GM13976 (cell line): ENCODE results near the gene HOXB3.

ENCODE experiments used
- DNase-seq: peaks from one replicate; pipeline ENCODE4 v3.0.0; 2012; ENCODE audit warnings: low spot score
- CTCF ChIP-seq: IDR thresholded peaks from 2 replicates; pipeline ENCODE4 v1.5.1; 2012; ENCODE audit warnings: borderline replicate concordance, mild to moderate bottlenecking; ENCODE audit not compliant: insufficient read depth; ENCODE audit errors: extremely low read depth, missing control alignments, control extremely low read depth
- in situ Hi-C: fragments of 300-500 bp; cut with MboI; formaldehyde crosslinking; loops from one replicate; pipeline ENCODE4 v1.12.0; 2022; ENCODE audit warnings: low sequenced_read_pairs, mixed read lengths, inconsistent platforms; ENCODE audit not compliant: unreplicated experiment

Gene HOXB3

GRCh38 chr17:48577330-48577945 is 12.6 kb downstream of the HOXB3 start:
- in situ Hi-C loops: no loop called here
- TF ChIP-seq CTCF: no peak
- peak; percentile 54 for DNase-seq

GRCh38 chr17:48576479-48577309 is 13.3 kb downstream of the HOXB3 start:
- DNase-seq: no peak

GRCh38 chr17:48575673-48576478 is 14.2 kb downstream of the HOXB3 start:
- TF ChIP-seq CTCF: no peak
- no peak for DNase-seq
- in situ Hi-C loops: no loop called here

More at GRCh38 chr17:48576479-48577309, 13.3 kb downstream of the HOXB3 start:
- in situ Hi-C loops: no loop called here
- TF ChIP-seq CTCF: no peak

- no peak for TF ChIP-seq CTCF
- in situ Hi-C loops: no loop called here
- no peak for DNase-seq
These were observed 14.9 kb downstream of the HOXB3 start for GRCh38 chr17:48575066-48575582.

GRCh38 chr17:48574505-48575065 is 15.5 kb downstream of the HOXB3 start:
- DNase-seq: no peak
- no peak for TF ChIP-seq CTCF
- in situ Hi-C loops: no loop called here
